ENCODE results near the gene STPG1. TPM values are rescaled to one million over a fixed set of nuclear protein-coding genes. Genes with fewer than 3 reads are reported as not detected.

STPG1 gene
- total and polyA plus RNA-seq, 9 of the 15 experiments (the other 6 are each of a cell fraction or from before 2014, with no cell fraction given): 5.0 to 11.9 (median 8.3) TPM

DNA sequence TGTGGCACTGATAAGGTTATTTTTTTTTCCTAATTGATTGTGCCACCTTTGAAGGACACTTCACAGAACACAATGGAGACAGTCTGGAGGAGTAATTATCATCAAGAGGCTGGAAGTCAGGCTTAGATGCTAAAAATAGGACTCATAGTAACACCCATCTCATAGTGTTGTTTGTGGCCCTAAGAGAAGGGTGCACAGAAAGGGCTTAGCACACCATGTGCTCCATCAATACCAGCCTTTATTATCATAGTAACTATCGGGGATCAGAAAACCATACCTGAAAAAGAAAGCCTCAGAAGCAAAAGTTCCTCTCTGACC lies 13.9 kb upstream of the STPG1 start:
- ATAC-seq (no peak), DNase-seq (ENCODE audit: extremely low read depth in 1 of 4, low spot score in 3 of 4) (no peak), FAIRE-seq (no peak)
- no peak overlapping the region for H2AFZ ChIP-seq (ENCODE audit: low read depth, low read length)
- no peaks in the 10 kb centered on the region for H3K9me3 ChIP-seq (replicated peaks; ENCODE audit: control insufficient read depth, insufficient read depth, low read depth, low read length)
- ChIA-PET CTCF (ENCODE audit: low intra/inter-chr PET ratio) (no interaction called here), POLR2A (interaction anchor here (0.7 to 1.3 kb wide), 4 partner anchors 8 to 15 kb away, joined by 3 to 5 read pairs (median 4); partner anchors contain the start of gene NIPAL3)
- no peak overlapping the region for H3K4me3 ChIP-seq
- peak; percentile 24; the same call in 1 of the 2 replicates for TF ChIP-seq CBFA2T3 (IDR thresholded peaks at IDR 0.05)
- TF ChIP-seq MAZ (CRISPR knock-in tag; conservative IDR thresholded peaks at IDR 0.05 in 1 of 2, IDR thresholded peaks at IDR 0.05 in 1 of 2): no peak
- TF ChIP-seq, protein P1, sequence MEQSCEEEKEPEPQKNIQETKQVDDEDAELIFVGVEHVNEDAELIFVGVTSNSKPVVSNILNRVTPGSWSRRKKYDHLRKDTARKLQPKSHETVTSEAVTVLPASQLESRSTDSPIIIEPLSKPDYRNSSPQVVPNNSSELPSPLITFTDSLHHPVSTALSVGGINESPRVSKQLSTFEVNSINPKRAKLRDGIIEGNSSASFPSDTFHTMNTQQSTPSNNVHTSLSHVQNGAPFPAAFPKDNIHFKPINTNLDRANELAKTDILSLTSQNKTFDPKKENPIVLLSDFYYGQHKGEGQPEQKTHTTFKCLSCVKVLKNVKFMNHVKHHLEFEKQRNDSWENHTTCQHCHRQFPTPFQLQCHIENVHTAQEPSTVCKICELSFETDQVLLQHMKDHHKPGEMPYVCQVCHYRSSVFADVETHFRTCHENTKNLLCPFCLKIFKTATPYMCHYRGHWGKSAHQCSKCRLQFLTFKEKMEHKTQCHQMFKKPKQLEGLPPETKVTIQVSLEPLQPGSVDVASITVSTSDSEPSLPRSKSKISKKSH (CRISPR knock-in tag; IDR thresholded peaks at IDR 0.05): no peak
- no peak for TF ChIP-seq ZNF431 (CRISPR knock-in tag; IDR thresholded peaks at IDR 0.05)
- no peak for TF ChIP-seq NFIX (CRISPR knock-in tag; IDR thresholded peaks at IDR 0.05; ENCODE audit: low read depth)
- TF ChIP-seq FOXM1 (IDR thresholded peaks at IDR 0.05; ENCODE audit: low read depth): no peak
- TF ChIP-seq FOXM1 (CRISPR knock-in tag; IDR thresholded peaks at IDR 0.05; ENCODE audit: low read depth): no peak
- no peak for TF ChIP-seq USF1 (CRISPR knock-in tag; IDR thresholded peaks at IDR 0.05)
- no peak overlapping the region for H3K9ac ChIP-seq (ENCODE audit: insufficient read depth in 1 of 2, low read depth in 2 of 2, low read length in 2 of 2)
- in situ Hi-C loops (cut with MboI): no loop called here
- no peaks in the 10 kb centered on the region for H3K27me3 ChIP-seq (ENCODE audit: control insufficient read depth in 2 of 2, insufficient read depth in 2 of 2, low read length in 2 of 2)
- peaks cover 3 to 4% of the 10 kb centered on the region in 2 experiments; a peak in 2 of 5 replicates for H3K4me1 ChIP-seq (replicated peaks in 1 of 2; ENCODE audit: control insufficient read depth in 2 of 2, insufficient read depth in 2 of 2, low read length in 2 of 2)
- H3K79me2 ChIP-seq (ENCODE audit: control insufficient read depth, insufficient read depth, low read length): no peaks in the 10 kb centered on the region
- H4K20me1 ChIP-seq (replicated peaks; ENCODE audit: control insufficient read depth, insufficient read depth, low read length): 0 out of 2 replicates have a peak, but pooled peaks cover 5% of the 10 kb centered on the region
- BruUV-seq (replicated peaks): no TSS peak
- no peaks in the 10 kb centered on the region for H3K9me1 ChIP-seq (ENCODE audit: control insufficient read depth, insufficient read depth, low read length)
- peaks cover 12% of the 10 kb centered on the region; the same call in 2 of the 3 replicates for H3K36me3 ChIP-seq (ENCODE audit: control insufficient read depth, insufficient read depth, low read length)
- 70% methylated on average over 1 of the region's 1 CpG for WGBS (ENCODE audit: insufficient coverage, low coverage, missing lambda C conversion rate)
- no peak overlapping the region for H3K4me2 ChIP-seq (ENCODE audit: insufficient read depth, low read length)
- no peak overlapping the region for H3K27ac ChIP-seq (ENCODE audit: extremely low read depth, low read depth, low read length)
- intact Hi-C loops (cut with micrococcal nuclease): no loop called here
